SJSA1 (cell line): ENCODE measurements around the gene CDC123. TPM values are rescaled to one million over a fixed set of nuclear protein-coding genes. Genes with fewer than 3 reads are reported as not detected.
A peak's percentile ranks its signal among the peaks of the same experiment; 100 is the strongest.
"Not testable (repeated sequence)": the region's sequence is repeated elsewhere in the genome, so short reads cannot be mapped to it uniquely, and the experiment has no call there.

ENCODE experiments used
- DNase-seq, 2 experiments: peaks; one replicate each; pipeline ENCODE4 v3.0.0-alpha.2; 2015 to 2020; ENCODE audit warnings: low spot score in 2 of 2, low read depth in 1 of 2
- H3K27ac ChIP-seq: fragments of 250-450 bp; sonication (Bioruptor Pico); 2 replicates; pipeline ENCODE4 v1.5.1; 2020; ENCODE audit warnings: mild to moderate bottlenecking, moderate library complexity
- H3K27me3 ChIP-seq: fragments of 250-450 bp; sonication (Bioruptor Pico); replicated peaks from 2 replicates; pipeline ENCODE4 v1.5.1; 2020; ENCODE audit warnings: mild to moderate bottlenecking, moderate library complexity
- H3K36me3 ChIP-seq: fragments of 250-450 bp; sonication (Bioruptor Pico); 2 replicates; pipeline ENCODE4 v1.5.1; 2020; ENCODE audit warnings: mild to moderate bottlenecking
- H3K4me1 ChIP-seq: fragments of 250-450 bp; sonication (Bioruptor Pico); replicated peaks from 2 replicates; pipeline ENCODE4 v1.6.1; 2021; ENCODE audit warnings: mild to moderate bottlenecking
- H3K4me3 ChIP-seq: fragments of 250-450 bp; sonication (Bioruptor Pico); 2 replicates; pipeline ENCODE4 v1.5.1; 2020; ENCODE audit warnings: mild to moderate bottlenecking
- H3K9me3 ChIP-seq: fragments of 250-450 bp; sonication (Bioruptor Pico); replicated peaks from 2 replicates; pipeline ENCODE4 v1.5.1; 2020; ENCODE audit warnings: mild to moderate bottlenecking
- total RNA-seq: library from RNA; depleted of rRNA; stranded (reverse); fragments of >200 nt; shearing (Covaris generic); gene quantifications from 2 replicates; pipeline ENCODE4 v1.2.3, GENCODE V29; 2014

CDC123 gene
- total RNA-seq, 1 experiment from 2014 or later: 125 TPM

GRCh38 chr10:12228851-12229250 is 32.9 kb downstream of the CDC123 start:
- Histone ChIP-seq H3K9me3 (no peaks in the 10 kb centered on the region), H3K27me3 (no peaks in the 10 kb centered on the region), H3K36me3 (peaks cover 57% of the 10 kb centered on the region), H3K4me3 (no peak overlapping the region), H3K4me1 (no peaks in the 10 kb centered on the region), H3K27ac (no peak overlapping the region)
- no peak for DNase-seq

DNA sequence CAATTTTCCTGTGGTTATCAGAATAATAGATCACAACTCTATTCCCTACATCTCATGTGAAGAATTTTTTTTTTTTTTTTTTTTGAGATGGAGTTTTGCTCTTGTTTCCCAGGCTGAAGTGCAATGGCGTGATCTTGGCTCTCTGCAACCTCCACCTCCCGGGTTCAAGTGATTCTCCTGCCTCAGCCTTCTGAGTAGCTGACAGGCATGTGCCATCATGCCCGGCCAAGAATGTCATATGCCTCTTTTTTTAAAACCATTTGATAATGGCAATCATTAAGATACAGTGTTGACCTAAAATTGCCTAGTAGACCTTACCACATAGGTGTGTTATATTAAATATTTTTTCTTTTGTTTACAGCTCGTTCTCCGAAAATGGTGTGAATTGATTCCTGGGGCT is 38.7 kb downstream of the CDC123 start:
- not testable (repeated sequence) for H3K4me1 ChIP-seq, H3K9me3 ChIP-seq, H3K27ac ChIP-seq, H3K27me3 ChIP-seq, H3K4me3 ChIP-seq, DNase-seq
- H3K36me3 ChIP-seq: peaks cover 68% of the 10 kb centered on the region

- DNase-seq: peak in 1 of 2 experiments; percentile 10
- H3K36me3 ChIP-seq: peaks cover 69% of the 10 kb centered on the region
- H3K27ac ChIP-seq: no peak overlapping the region
- no peaks in the 10 kb centered on the region for H3K9me3 ChIP-seq
- H3K27me3 ChIP-seq: no peaks in the 10 kb centered on the region
- 0 out of 2 replicates have a peak, but pooled peaks cover 4% of the 10 kb centered on the region for H3K4me1 ChIP-seq
- no peak overlapping the region for H3K4me3 ChIP-seq
Observed at GRCh38 chr10:12235116-12235694, 39.2 kb downstream of the CDC123 start.

DNA sequence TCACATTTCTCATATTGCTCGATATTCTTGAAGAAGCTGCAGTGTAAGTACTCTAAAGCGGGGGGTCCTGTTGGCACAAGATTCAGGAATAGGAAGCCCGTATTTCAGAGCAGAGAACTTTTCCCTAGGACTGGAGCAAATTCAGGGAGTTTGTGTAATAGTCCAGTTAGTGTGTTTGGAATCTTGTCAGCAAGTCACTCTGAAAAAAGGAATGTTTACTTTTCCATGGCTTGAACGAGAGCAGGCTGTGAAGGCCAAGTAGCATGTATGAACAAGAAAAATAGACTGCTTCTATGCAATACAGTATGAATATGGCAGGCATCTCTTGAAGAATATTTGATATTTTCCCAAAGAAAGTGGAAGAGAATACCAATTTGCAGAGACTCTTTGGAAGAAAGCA is 39.8 kb downstream of the CDC123 start:
- H3K4me3 ChIP-seq: no peak overlapping the region
- H3K36me3 ChIP-seq: peaks cover 67% of the 10 kb centered on the region
- H3K27me3 ChIP-seq: no peaks in the 10 kb centered on the region
- no peak for DNase-seq
- 0 out of 2 replicates have a peak, but pooled peaks cover 4% of the 10 kb centered on the region for H3K4me1 ChIP-seq
- H3K9me3 ChIP-seq: no peaks in the 10 kb centered on the region
- H3K27ac ChIP-seq: no peak overlapping the region

DNA sequence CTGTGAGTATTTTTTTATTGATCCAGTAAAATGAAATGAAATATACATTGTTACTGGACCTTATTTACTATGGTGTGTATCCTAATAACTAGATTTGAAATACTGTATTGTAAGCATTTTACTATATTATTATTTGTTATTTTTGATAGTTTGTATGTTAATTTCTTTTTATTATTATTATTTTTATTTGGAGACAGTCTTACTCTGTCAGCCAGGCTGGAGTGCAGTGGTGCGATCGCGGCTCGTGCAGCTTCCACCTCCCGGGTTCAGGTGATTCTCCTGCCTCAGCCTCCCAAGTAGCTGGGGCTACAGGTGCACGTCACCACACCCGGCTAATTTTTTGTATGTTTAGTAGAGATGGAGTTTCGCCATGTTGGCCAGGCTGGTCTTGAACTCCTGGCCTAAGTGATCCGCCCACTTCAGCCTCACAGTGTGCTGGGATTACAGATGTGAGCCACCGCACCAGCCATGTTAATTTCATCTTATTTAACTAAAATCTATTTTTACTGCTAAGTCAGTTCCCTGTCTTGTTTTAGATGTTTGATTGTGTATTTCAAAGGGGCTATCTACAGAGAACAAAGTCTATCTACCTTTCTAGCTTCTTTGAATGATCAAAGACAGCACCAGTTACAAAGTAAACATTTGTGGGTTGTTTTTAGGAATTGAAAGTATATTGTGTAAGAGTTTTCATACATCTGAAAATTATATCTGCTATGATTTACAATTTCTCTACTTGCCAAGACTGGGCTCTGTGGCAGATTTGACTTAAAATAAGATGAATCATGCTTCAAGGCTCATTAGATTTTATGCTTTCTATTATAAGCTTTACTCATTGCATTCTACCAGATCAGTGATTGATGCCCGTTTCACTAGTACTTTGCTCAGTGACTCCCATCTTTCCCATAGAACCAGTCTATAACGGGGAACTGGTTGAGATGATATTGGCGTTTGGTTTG is 41.6 kb downstream of the CDC123 start:
- peaks cover 60% of the 10 kb centered on the region for H3K36me3 ChIP-seq

GRCh38 chr10:12238821-12239220 is 42.8 kb downstream of the CDC123 start:
- H3K4me3 ChIP-seq: no peak overlapping the region
- no peak for DNase-seq
- H3K4me1 ChIP-seq: 0 out of 2 replicates have a peak, but pooled peaks cover 4% of the 10 kb centered on the region
- H3K36me3 ChIP-seq: peaks cover 54% of the 10 kb centered on the region
- H3K27ac ChIP-seq: no peak overlapping the region
- H3K27me3 ChIP-seq: no peaks in the 10 kb centered on the region
- no peaks in the 10 kb centered on the region for H3K9me3 ChIP-seq

More for the DNA sequence above, 41.6 kb downstream of the CDC123 start:
- Histone ChIP-seq H3K27me3 (no peaks in the 10 kb centered on the region), H3K4me1 (0 out of 2 replicates have a peak, but pooled peaks cover 4% of the 10 kb centered on the region), H3K9me3 (no peaks in the 10 kb centered on the region), H3K4me3 (no peak overlapping the region), H3K27ac (no peak overlapping the region)
- DNase-seq: no peak

GRCh38 chr10:12241810-12242529 is 46.0 kb downstream of the CDC123 start:
- Histone ChIP-seq H3K27ac (no peak overlapping the region), H3K36me3 (peaks cover 49% of the 10 kb centered on the region), H3K9me3 (no peaks in the 10 kb centered on the region), H3K4me3 (no peak overlapping the region), H3K27me3 (no peaks in the 10 kb centered on the region), H3K4me1 (no peaks in the 10 kb centered on the region)
- DNase-seq: no peak

DNA sequence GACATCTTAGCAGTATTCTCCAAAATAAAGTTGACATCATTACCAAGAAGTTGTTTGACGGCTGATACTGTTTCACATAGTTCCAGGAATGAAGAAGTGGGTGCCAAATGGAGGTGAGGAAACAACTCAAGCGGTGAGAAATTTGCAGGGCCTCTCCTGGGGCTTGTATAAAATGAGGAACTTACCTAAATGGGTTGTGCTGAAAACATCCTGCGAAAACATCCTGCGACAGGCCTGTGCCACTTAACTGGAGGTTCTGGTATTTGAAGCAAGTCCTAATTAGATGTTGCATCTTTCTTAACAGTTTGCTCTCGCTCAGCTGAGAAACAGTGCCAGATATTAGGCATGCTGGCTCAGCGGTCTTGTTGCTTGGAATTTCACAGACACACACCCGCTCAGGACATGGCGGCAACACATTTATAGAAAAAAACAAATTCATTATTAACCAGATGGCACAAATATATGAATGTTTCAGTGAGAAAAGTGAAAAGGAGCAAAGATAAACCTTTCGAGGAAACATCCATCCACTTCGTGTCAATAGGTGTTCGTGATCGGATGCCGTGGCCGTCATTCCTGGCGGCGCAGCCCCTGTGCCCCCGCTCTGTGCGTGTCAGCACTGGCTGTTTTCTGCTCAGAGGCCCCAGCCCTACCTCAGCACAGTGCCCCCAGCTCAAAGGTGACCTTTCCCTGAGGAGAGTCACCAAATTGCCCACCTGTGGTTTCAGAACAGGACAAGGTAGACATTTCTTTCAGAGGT is 48.1 kb downstream of the CDC123 start:
- DNase-seq: no peak
- Histone ChIP-seq H3K9me3 (no peaks in the 10 kb centered on the region), H3K4me3 (no peak overlapping the region), H3K4me1 (no peaks in the 10 kb centered on the region), H3K27ac (no peak overlapping the region), H3K27me3 (no peaks in the 10 kb centered on the region), H3K36me3 (peaks cover 35% of the 10 kb centered on the region)

- DNase-seq: no peak
- H3K27me3 ChIP-seq: no peaks in the 10 kb centered on the region
- no peaks in the 10 kb centered on the region for H3K4me1 ChIP-seq
- no peak overlapping the region for H3K4me3 ChIP-seq
- peaks cover 24% of the 10 kb centered on the region for H3K36me3 ChIP-seq
- no peaks in the 10 kb centered on the region for H3K9me3 ChIP-seq
- no peak overlapping the region for H3K27ac ChIP-seq
Observed at GRCh38 chr10:12250181-12250580, 54.2 kb downstream of the CDC123 start.

- not testable (repeated sequence) for H3K4me1 ChIP-seq
Observed at GRCh38 chr10:12250702-12251101, 54.7 kb downstream of the CDC123 start.

DNA sequence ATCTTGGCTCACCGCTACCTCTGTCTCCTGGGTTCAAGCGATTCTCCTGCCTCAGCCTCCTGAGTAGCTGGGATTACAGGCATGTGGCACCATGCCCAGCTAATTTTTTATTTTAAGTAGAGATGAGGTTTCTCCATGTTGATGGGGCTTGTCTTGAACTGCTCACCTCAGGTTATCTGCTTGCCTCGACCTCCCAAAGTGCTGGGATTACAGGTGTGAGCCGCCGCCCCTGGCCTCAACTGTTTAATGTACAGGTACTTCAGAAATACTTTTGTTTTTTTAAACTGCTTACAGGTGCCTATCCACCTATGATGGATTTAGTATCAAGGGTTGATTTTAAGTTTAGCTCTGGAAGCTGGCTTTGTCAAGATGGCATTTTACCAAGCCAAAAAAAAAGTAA is 55.6 kb downstream of the CDC123 start:
- Histone ChIP-seq H3K4me3 (no peak overlapping the region), H3K9me3 (no peaks in the 10 kb centered on the region), H3K27me3 (no peaks in the 10 kb centered on the region), H3K36me3 (peaks cover 12% of the 10 kb centered on the region), H3K4me1 (no peaks in the 10 kb centered on the region), H3K27ac (no peak overlapping the region)
- no peak for DNase-seq

More at GRCh38 chr10:12250702-12251101, 54.7 kb downstream of the CDC123 start:
- H3K27ac ChIP-seq, DNase-seq, H3K27me3 ChIP-seq, H3K4me3 ChIP-seq, H3K9me3 ChIP-seq: not testable (repeated sequence)
- H3K36me3 ChIP-seq: peaks cover 20% of the 10 kb centered on the region

DNA sequence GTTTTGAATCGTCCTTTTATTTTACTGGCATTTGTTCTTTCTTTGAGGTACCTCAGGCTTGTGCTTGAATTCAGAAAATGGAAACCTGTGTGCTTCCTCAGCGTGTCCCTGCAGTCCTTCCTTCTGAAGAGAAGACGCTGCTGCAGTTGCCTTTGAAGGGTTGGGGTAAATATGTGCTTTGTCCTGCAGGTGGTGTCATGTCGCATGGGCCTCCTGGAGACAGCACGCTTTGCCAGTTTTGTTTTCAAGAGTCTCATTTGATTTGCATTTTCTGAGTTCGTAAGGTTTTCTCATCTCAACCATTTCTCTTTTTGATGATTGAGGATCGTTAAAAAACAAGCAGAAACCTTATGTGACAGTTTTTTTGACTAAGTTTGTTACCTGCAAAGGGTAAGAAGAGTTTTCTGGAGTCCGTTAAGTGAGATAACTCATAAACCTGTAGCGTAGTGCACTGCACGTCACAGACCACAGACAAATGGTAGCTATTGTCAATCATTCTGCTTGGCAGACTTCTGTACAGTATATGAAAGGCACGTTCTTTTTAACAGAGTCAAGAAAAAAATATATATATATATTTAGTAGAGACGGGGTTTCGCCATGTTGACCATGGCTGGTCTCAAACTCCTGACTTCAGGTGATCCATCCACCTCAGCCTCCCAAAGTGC is 57.0 kb downstream of the CDC123 start:
- no peak for DNase-seq
- Histone ChIP-seq H3K4me1 (no peaks in the 10 kb centered on the region), H3K36me3 (peaks cover 12% of the 10 kb centered on the region), H3K4me3 (no peak overlapping the region), H3K9me3 (no peaks in the 10 kb centered on the region), H3K27ac (no peak overlapping the region), H3K27me3 (no peaks in the 10 kb centered on the region)

- Histone ChIP-seq H3K36me3 (peaks cover 6% of the 10 kb centered on the region), H3K27ac (no peak overlapping the region), H3K9me3 (no peaks in the 10 kb centered on the region), H3K27me3 (no peaks in the 10 kb centered on the region), H3K4me3 (no peak overlapping the region), H3K4me1 (no peaks in the 10 kb centered on the region)
- no peak for DNase-seq
Observed at GRCh38 chr10:12255048-12255447, 59.1 kb downstream of the CDC123 start.
